ENCODE data around the gene STYK1.

STYK1 gene

GRCh38 chr12:10632226-10632625 lies 41.6 kb downstream of the STYK1 start:
- no peak overlapping the region for H3K4me3 ChIP-seq (ENCODE audit: low read length)
- no peak for TF ChIP-seq CTCF (conservative IDR thresholded peaks at IDR 0.05; ENCODE audit: low read depth, low read length)
- DNase-seq (ENCODE audit: low read depth), result no peak

GRCh38 chr12:10624605-10625004 lies 49.2 kb downstream of the STYK1 start:
- no peak for DNase-seq (ENCODE audit: low read depth)
- no peak overlapping the region for H3K4me3 ChIP-seq (ENCODE audit: low read length)
- no peak for TF ChIP-seq CTCF (conservative IDR thresholded peaks at IDR 0.05; ENCODE audit: low read depth, low read length)

DNA sequence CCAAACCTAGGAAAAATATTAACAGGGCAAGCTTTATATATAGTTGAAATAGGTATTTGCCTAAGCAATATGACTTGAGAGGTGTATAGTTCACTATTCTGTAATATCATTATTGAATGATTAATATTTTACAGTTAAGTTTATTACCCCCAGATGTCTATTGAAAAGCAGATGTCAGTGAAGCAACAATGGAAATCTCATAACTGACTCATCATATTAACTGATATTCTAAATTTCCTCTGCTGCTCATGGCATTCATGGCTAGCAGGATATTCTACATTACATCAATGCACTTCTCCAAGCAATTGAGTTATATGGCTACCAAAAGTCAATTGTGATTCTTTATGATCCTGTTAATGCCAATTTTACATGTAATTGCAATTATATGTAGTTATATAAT lies 50.7 kb downstream of the STYK1 start:
- H3K4me3 ChIP-seq (ENCODE audit: low read length), result no peak overlapping the region
- DNase-seq (ENCODE audit: low read depth), result no peak
- no peak for TF ChIP-seq CTCF (conservative IDR thresholded peaks at IDR 0.05; ENCODE audit: low read depth, low read length)

- no peak for TF ChIP-seq CTCF (conservative IDR thresholded peaks at IDR 0.05; ENCODE audit: low read depth, low read length)
- DNase-seq (ENCODE audit: low read depth), result no peak
- H3K4me3 ChIP-seq (ENCODE audit: low read length), result no peak overlapping the region
Measured at GRCh38 chr12:10621278-10621677, 52.6 kb downstream of the STYK1 start.

GRCh38 chr12:10620078-10620779 lies 53.6 kb downstream of the STYK1 start:
- no peak for TF ChIP-seq CTCF (conservative IDR thresholded peaks at IDR 0.05; ENCODE audit: low read depth, low read length)
- no peak overlapping the region for H3K4me3 ChIP-seq (ENCODE audit: low read length)
- no peak for DNase-seq (ENCODE audit: low read depth)

- no peak for DNase-seq (ENCODE audit: low read depth)
- no peak overlapping the region for H3K4me3 ChIP-seq (ENCODE audit: low read length)
- TF ChIP-seq CTCF (conservative IDR thresholded peaks at IDR 0.05; ENCODE audit: low read depth, low read length), result no peak
Measured at GRCh38 chr12:10618338-10618987, 55.4 kb downstream of the STYK1 start.

DNA sequence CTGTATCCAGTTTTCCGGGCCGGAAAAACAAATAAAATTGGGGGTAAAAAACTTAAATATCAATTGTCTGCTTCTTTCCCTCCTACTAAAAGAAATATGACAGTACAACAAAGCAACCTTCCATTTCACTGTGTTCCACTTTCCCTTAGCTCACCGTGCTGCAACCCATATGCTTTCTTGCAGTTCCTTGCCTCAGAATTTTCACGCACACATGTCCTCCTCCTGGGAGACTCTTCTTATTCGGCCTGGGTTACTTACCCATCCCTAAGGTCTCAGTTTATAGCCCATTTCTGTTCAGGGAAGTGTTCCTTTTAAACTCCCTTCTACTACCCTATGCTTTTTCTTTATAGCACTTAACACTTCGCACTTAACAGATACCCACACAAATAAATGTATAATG lies 56.0 kb downstream of the STYK1 start:
- H3K4me3 ChIP-seq (ENCODE audit: low read length), result no peak overlapping the region
- DNase-seq (ENCODE audit: low read depth), result no peak
- no peak for TF ChIP-seq CTCF (conservative IDR thresholded peaks at IDR 0.05; ENCODE audit: low read depth, low read length)

Data from retinal pigment epithelial cell (primary cell).